Stomach (tissue), 9 donors: ENCODE measurements around the gene SYNPO. TPM values are rescaled to one million over a fixed set of nuclear protein-coding genes. Genes with fewer than 3 reads are reported as not detected.

Experiments
- DNase-seq, 2 donors: peaks; one replicate each; pipeline versions ENCODE4 v3.0.0 to v3.0.0-alpha.2; 2013 to 2019
- H3K27ac ChIP-seq, 5 donors: fragments of 200-600 bp in 4 of 5; sonication (generic) in 4 of 5; one replicate each; pipeline ENCODE4 v1.5.1; 2013 to 2019; ENCODE audit warnings: mild to moderate bottlenecking in 1 of 5, moderate library complexity in 1 of 5
- H3K27me3 ChIP-seq, 3 donors: fragments of 200-600 bp; sonication (generic); one replicate each; pipeline ENCODE4 v1.5.1; 2017 to 2019; ENCODE audit warnings: mixed run types in 1 of 3
- H3K36me3 ChIP-seq, 4 donors: fragments of 200-600 bp; sonication (generic); 1 replicate in 3 of 4; 2 replicates in 1 of 4; pipeline ENCODE4 v1.5.1; 2016 to 2019
- H3K4me1 ChIP-seq, 4 donors: fragments of 200-600 bp; sonication (generic); one replicate each; pipeline ENCODE4 v1.5.1; 2016 to 2019
- H3K4me3 ChIP-seq, 4 donors: fragments of 200-600 bp; sonication (generic) in 3 of 4; one replicate each; pipeline ENCODE4 v1.5.1; 2016 to 2019; ENCODE audit warnings: mild to moderate bottlenecking in 1 of 4
- H3K9me3 ChIP-seq, 4 donors: fragments of 200-600 bp; sonication (generic); one replicate each; pipeline ENCODE4 v1.5.1; 2016 to 2019
- EP300 ChIP-seq: sonication (generic); formaldehyde crosslinking; IDR thresholded peaks from one replicate; pipeline ENCODE4 v1.6.1; 2017; ENCODE audit warnings: antibody characterized with exemption
- POLR2A ChIP-seq, 4 donors: fragments of 450-650 bp; IDR thresholded peaks; one replicate each; pipeline ENCODE4 v1.6.1; 2016; ENCODE audit warnings: antibody characterized with exemption in 4 of 4, control low read depth in 2 of 4, mild to moderate bottlenecking in 1 of 4, moderate library complexity in 1 of 4
- POLR2AphosphoS5 ChIP-seq, 3 donors: sonication (generic); formaldehyde crosslinking; IDR thresholded peaks; one replicate each; pipeline ENCODE4 v1.6.1; 2016; ENCODE audit warnings: antibody characterized with exemption in 3 of 3
- WGBS, 5 donors: extraction: QIAGEN DNeasy Blood & Tissue Kit in 3 of 5; methylation state at CpG; one replicate each; pipeline versions ENCODE4 v1.1.5 to v1.1.7; 2013 to 2018; 5-methylcytosine and 5-hydroxymethylcytosine counted together
- intact Hi-C: fragments of 100-400 bp; cut with DNase I; formaldehyde crosslinking; loops from one replicate; pipeline ENCODE4 v1.15.1; 2023; ENCODE audit warnings: low total_unique reads
- polyA plus RNA-seq, 3 donors: library from polyadenylated mRNA; stranded (reverse); fragments of 200-250 nt; gene quantifications; one replicate each; pipeline ENCODE4 v1.2.3, GENCODE V29; 2013
- total RNA-seq, 5 donors: library from RNA; depleted of rRNA; stranded (reverse); fragments of >200 nt; gene quantifications; one replicate each; pipeline versions ENCODE4 v1.1.0 to v1.2.3, GENCODE V29; 2014 to 2016
- TF ChIP-seq, protein P1 (sequence below), 7 experiments: fragments of 450-650 bp in 4 of 7; fragments of 200-600 bp in 3 of 7; sonication (generic) in 3 of 7; IDR thresholded peaks; one replicate each; pipeline ENCODE4 v1.5.1; 2016 to 2019; ENCODE audit warnings: antibody characterized with exemption in 7 of 7, control low read depth in 2 of 7, mild to moderate bottlenecking in 1 of 7
- donor health status: healthy with polysubstance abuse.
- donor health status: Bipolar disorder and iron deficiency.
- donor health status: healthy.

Gene SYNPO
- total and polyA plus RNA-seq, 8 donors, result 3.7 to 52.7 (median 21.7) TPM

DNA sequence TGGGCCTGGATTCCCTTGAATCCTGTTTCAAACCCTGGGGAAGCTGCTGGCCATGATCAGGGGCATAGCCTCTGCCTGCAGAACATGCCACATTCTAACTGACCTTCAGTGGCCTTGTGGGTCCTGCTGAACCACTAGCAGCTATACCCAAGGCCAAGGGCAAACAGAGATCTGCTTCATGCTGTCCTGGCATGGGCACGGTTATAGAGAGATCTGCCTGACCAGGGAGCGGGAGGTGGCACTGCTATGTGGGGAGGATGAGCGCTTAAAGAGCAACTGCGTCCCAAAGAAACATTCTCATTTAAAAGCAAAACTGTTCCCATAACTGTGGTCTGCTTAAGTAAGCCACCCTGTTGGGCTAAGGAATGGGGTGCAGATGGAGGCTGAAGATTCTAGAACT, 36.5 kb upstream of the SYNPO start:
- WGBS, 5 donors, result 82 to 89% (median 86%) methylated on average over 4 of the region's 4 CpGs
- intact Hi-C loops, result no loop called here
- Histone ChIP-seq H3K27ac (peak overlapping the region; percentile 5 to 79 (median 19)), H3K4me1 (peaks cover 21 to 51% (median 40%) of the 10 kb centered on the region in 4 donors), H3K27me3 (no peaks in the 10 kb centered on the region), H3K36me3 (no peaks in the 10 kb centered on the region), H3K4me3 (no peak overlapping the region), H3K9me3 (no peaks in the 10 kb centered on the region)
- no peak for DNase-seq
- TF ChIP-seq POLR2A (IDR thresholded peaks at IDR 0.05) (no peak), POLR2AphosphoS5 (IDR thresholded peaks at IDR 0.05) (no peak), EP300 (no peak)
- TF ChIP-seq, protein P1, sequence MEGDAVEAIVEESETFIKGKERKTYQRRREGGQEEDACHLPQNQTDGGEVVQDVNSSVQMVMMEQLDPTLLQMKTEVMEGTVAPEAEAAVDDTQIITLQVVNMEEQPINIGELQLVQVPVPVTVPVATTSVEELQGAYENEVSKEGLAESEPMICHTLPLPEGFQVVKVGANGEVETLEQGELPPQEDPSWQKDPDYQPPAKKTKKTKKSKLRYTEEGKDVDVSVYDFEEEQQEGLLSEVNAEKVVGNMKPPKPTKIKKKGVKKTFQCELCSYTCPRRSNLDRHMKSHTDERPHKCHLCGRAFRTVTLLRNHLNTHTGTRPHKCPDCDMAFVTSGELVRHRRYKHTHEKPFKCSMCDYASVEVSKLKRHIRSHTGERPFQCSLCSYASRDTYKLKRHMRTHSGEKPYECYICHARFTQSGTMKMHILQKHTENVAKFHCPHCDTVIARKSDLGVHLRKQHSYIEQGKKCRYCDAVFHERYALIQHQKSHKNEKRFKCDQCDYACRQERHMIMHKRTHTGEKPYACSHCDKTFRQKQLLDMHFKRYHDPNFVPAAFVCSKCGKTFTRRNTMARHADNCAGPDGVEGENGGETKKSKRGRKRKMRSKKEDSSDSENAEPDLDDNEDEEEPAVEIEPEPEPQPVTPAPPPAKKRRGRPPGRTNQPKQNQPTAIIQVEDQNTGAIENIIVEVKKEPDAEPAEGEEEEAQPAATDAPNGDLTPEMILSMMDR (IDR thresholded peaks at IDR 0.05), result no peak

DNA sequence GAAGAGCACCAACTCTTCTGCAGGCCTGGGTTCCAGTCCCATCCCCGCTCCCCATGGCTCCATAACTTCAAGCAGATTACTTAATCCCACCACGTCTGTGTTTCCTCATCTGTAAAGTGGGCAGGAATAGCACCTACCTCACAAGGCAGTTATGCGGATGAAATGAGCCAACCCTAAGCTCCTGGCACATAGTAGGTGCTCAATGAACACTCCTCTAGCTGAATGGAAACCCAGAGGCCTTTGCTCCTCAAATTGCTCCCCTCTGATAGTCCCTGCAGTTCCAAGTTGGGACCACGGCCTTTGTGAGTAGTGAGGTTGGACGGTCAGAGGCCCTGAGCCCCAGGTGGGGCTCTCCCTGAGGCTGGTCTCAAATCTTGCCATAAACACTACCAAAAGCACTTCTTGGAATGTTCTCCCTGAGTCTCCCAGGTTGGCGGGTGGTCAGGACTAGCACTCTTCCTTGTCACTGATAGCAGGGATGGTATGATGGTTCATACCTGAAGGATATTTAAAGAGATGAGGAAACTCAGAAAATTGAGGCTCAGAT, 35.5 kb upstream of the SYNPO start:
- H3K36me3 ChIP-seq, result no peaks in the 10 kb centered on the region
- intact Hi-C loops, result no loop called here
- TF ChIP-seq EP300 (no peak), POLR2A (IDR thresholded peaks at IDR 0.05) (no peak), POLR2AphosphoS5 (IDR thresholded peaks at IDR 0.05) (no peak)
- TF ChIP-seq, protein P1 (IDR thresholded peaks at IDR 0.05), result no peak

DNA sequence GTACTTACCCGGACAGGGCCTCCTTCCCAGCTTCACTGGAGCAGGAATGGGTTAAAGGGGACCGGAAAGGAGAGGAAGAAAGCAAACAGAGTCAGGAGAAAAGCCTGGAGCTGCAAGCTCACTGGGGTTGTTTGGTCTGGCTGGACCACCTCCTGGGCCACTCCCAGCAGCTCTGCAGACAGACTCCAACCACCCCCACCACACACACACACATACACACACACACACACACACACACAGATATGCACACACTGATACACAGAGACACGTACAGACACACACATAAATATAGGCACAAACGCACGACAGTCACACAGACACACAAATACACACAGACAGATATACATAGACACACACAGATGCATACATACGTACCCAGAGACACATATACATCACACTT, 34.9 kb upstream of the SYNPO start:
- WGBS, 5 donors, result 20 to 50% (median 30%) methylated on average over 6 of the region's 6 CpGs
- H3K9me3 ChIP-seq, result no peaks in the 10 kb centered on the region
- H3K27ac ChIP-seq, result peak overlapping the region in 3 of 5 donors; percentile 40 to 79 (median 56)

More for the DNA sequence above, 35.5 kb upstream of the SYNPO start:
- Histone ChIP-seq H3K4me3 (no peak overlapping the region), H3K4me1 (peaks cover 26 to 51% (median 37%) of the 10 kb centered on the region in 4 donors), H3K27ac (peak overlapping the region in 3 of 5 donors; percentile 40 to 79 (median 56)), H3K27me3 (no peaks in the 10 kb centered on the region), H3K9me3 (no peaks in the 10 kb centered on the region)
- DNase-seq, result no peak
- 73 to 84% (median 77%) methylated on average over 6 of the region's 6 CpGs for WGBS, 5 donors

DNA sequence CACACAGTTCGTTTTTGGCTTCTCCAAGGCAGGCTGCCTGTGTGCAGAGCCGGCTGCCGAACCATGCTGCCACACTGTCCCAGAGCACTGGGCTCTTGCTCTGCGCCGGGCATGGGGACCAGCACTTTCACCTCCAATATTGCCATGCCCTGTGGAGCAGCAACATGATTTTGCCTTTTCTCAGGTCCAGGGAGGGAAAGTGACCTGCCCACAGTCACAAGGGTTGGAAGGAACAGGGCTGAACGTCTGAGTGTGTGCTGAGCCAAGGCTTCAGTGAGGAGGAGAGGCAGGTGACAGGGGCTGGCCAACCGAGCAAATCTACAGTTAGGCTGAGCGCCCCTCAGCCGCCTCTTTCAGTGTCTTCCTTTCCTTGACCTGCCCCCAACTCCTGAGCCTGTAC, 34.0 kb upstream of the SYNPO start:
- intact Hi-C loops, result no loop called here
- no peak for TF ChIP-seq EP300
- H3K9me3 ChIP-seq, result no peaks in the 10 kb centered on the region
- H3K36me3 ChIP-seq, result no peaks in the 10 kb centered on the region
- H3K27ac ChIP-seq, result peak overlapping the region in 1 of 5 donors; percentile 7
- no peaks in the 10 kb centered on the region for H3K27me3 ChIP-seq
- 75 to 81% (median 77%) methylated on average over 8 to 9 of the region's 9 CpGs for WGBS, 5 donors
- H3K4me3 ChIP-seq, result no peak overlapping the region
- no peak for DNase-seq
- H3K4me1 ChIP-seq, result peaks cover 23 to 50% (median 36%) of the 10 kb centered on the region in 4 donors

More for the DNA sequence above, 34.9 kb upstream of the SYNPO start:
- peak in 1 of 2 donors; percentile 77 for DNase-seq
- H3K4me1 ChIP-seq, result peaks cover 24 to 50% (median 36%) of the 10 kb centered on the region in 4 donors
- H3K27me3 ChIP-seq, result no peaks in the 10 kb centered on the region
- intact Hi-C loops, result no loop called here
- H3K4me3 ChIP-seq, result no peak overlapping the region
- no peaks in the 10 kb centered on the region for H3K36me3 ChIP-seq
- TF ChIP-seq, protein P1 (IDR thresholded peaks at IDR 0.05), result no peak
- TF ChIP-seq EP300, result no peak
- no peak for TF ChIP-seq POLR2AphosphoS5 (IDR thresholded peaks at IDR 0.05)
- TF ChIP-seq POLR2A (IDR thresholded peaks at IDR 0.05), result no peak

DNA sequence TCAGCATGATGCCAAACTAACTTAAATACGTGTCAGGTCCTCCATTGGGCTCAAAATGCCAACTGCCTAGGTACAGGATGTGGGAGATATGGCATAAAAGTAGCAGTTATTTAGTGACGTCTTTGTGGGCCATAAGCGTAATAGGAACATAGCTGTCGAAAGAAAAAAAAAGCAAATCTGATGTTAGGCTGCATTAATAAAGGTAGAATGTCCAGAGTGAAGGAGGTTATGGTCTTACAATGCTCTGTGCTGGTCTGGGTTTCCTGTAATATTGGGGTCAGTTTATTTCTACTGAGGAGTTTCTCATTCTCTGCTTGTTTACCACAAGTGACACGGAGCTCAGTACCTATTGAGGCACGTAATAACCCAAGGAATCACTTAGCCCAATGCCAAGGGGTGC, 33.4 kb upstream of the SYNPO start:
- no peaks in the 10 kb centered on the region for H3K9me3 ChIP-seq
- peaks cover 27 to 53% (median 40%) of the 10 kb centered on the region in 4 donors for H3K4me1 ChIP-seq
- no peak for DNase-seq
- no peaks in the 10 kb centered on the region for H3K36me3 ChIP-seq
- intact Hi-C loops, result no loop called here
- H3K27ac ChIP-seq, result no peak overlapping the region
- TF ChIP-seq, protein P1 (IDR thresholded peaks at IDR 0.05), result no peak
- TF ChIP-seq POLR2AphosphoS5 (IDR thresholded peaks at IDR 0.05) (no peak), EP300 (no peak), POLR2A (IDR thresholded peaks at IDR 0.05) (no peak)
- H3K4me3 ChIP-seq, result no peak overlapping the region
- 81 to 89% (median 88%) methylated on average over 6 of the region's 6 CpGs for WGBS, 5 donors
- H3K27me3 ChIP-seq, result no peaks in the 10 kb centered on the region
